Neural progenitor cell (in vitro differentiated cells): ENCODE measurements around the gene RGS12. TPM values are rescaled to one million over a fixed set of nuclear protein-coding genes. Genes with fewer than 3 reads are reported as not detected.

Experiments used
- DNase-seq: peaks from one replicate; pipeline ENCODE4 v3.0.0-alpha.2; 2016; ENCODE audit warnings: low spot score
- H2AFZ ChIP-seq: fragments of 200-600 bp; sonication (generic); replicated peaks from 2 replicates; pipeline ENCODE4 v1.6.1; 2016; ENCODE audit warnings: antibody characterized with exemption
- H3F3A ChIP-seq: fragments of 200-600 bp; sonication (generic); 2 replicates; pipeline ENCODE4 v1.6.1; 2016; ENCODE audit warnings: antibody characterized with exemption, low read depth
- H3K27ac ChIP-seq: fragments of 200-600 bp; sonication (generic); 2 replicates; pipeline ENCODE4 v1.5.1; 2016; ENCODE audit warnings: mild to moderate bottlenecking
- H3K27me3 ChIP-seq: fragments of 200-600 bp; sonication (generic); 2 replicates; pipeline ENCODE4 v1.6.1; 2016; ENCODE audit warnings: mild to moderate bottlenecking, moderate library complexity
- H3K36me3 ChIP-seq: fragments of 200-600 bp; sonication (generic); 2 replicates; pipeline ENCODE4 v1.5.1; 2016
- H3K4me1 ChIP-seq: fragments of 200-600 bp; sonication (generic); 2 replicates; pipeline ENCODE4 v1.6.1; 2016; ENCODE audit warnings: mixed run types
- H3K4me2 ChIP-seq: fragments of 200-600 bp; sonication (generic); 2 replicates; pipeline ENCODE4 v1.6.1; 2016
- H3K4me3 ChIP-seq: fragments of 200-600 bp; sonication (generic); 2 replicates; pipeline ENCODE4 v1.5.1; 2016
- H3K79me2 ChIP-seq: fragments of 200-600 bp; sonication (generic); 2 replicates; pipeline ENCODE4 v1.6.1; 2016; ENCODE audit warnings: low read depth
- H3K9ac ChIP-seq: fragments of 200-600 bp; sonication (generic); 2 replicates; pipeline ENCODE4 v1.6.1; 2016
- H3K9me3 ChIP-seq: fragments of 200-600 bp; sonication (generic); 2 replicates; pipeline ENCODE4 v1.5.1; 2016; ENCODE audit warnings: low read depth
- H4K20me1 ChIP-seq: fragments of 200-600 bp; sonication (generic); 2 replicates; pipeline ENCODE4 v1.6.1; 2016; ENCODE audit warnings: low read depth
- H3K27ac Mint-ChIP-seq: 3 replicates; pipeline ENCODE4 v1.8.0; 2021; ENCODE audit warnings: mixed read lengths
- H3K27me3 Mint-ChIP-seq: 2 replicates; pipeline ENCODE4 v1.8.0; 2022; ENCODE audit warnings: low read depth, mild to moderate bottlenecking, inconsistent platforms, moderate library complexity, mixed read lengths; ENCODE audit not compliant: insufficient read depth
- H3K36me3 Mint-ChIP-seq: 3 replicates; pipeline ENCODE4 v1.8.0; 2021; ENCODE audit warnings: mixed read lengths
- H3K4me1 Mint-ChIP-seq: 3 replicates; pipeline ENCODE4 v1.8.0; 2021; ENCODE audit warnings: mixed read lengths
- H3K4me3 Mint-ChIP-seq: 3 replicates; pipeline ENCODE4 v1.8.0; 2021; ENCODE audit warnings: mild to moderate bottlenecking, moderate library complexity, mixed read lengths
- H3K9me3 Mint-ChIP-seq: 3 replicates; pipeline ENCODE4 v1.8.0; 2020; ENCODE audit warnings: mixed read lengths
- EZH2 ChIP-seq: fragments of 200-600 bp; sonication (generic); IDR thresholded peaks from 2 replicates; pipeline ENCODE4 v1.6.1; 2017; ENCODE audit warnings: antibody characterized with exemption, mild to moderate bottlenecking, moderate library complexity
- EZH2phosphoT487 ChIP-seq: fragments of 200-600 bp; sonication (generic); IDR thresholded peaks from 2 replicates; pipeline ENCODE4 v1.6.1; 2017; ENCODE audit warnings: antibody characterized with exemption
- total RNA-seq: library from RNA; depleted of rRNA; stranded (reverse); fragments of >200 nt; gene quantifications from 2 replicates; pipeline ENCODE4 v1.2.3, GENCODE V29; 2015; ENCODE audit warnings: low replicate concordance
- TF ChIP-seq, protein P1 (sequence below): fragments of 200-600 bp; sonication (generic); IDR thresholded peaks from 2 replicates; pipeline ENCODE4 v1.5.1; 2017; ENCODE audit warnings: antibody characterized with exemption, mild to moderate bottlenecking

The RGS12 gene
- total RNA-seq, 1 donor from 2014 or later = 36.6 TPM

DNA sequence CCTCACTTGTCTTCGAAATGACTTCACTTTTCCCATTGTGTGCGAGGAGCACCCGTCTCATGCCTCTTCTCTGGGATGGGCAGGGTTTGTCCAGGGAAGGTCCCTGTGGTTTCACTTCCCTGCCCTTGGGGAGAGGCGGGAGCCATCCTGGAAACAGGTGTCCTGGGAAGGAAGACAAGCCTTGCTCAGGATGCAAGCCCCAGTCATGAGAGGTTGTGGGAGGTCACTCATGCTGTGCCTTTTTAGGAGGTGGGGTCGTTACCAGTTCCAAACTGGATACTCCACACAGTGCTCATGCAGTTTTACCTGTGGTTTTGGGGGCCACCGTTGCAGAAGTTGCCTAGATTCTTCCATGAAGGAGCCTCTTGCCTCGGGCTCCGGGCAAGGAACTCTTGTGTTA lies 3.8 kb downstream of the RGS12 start:
- TF ChIP-seq EZH2phosphoT487 (no peak), EZH2 (no peak)
- TF ChIP-seq, protein P1, sequence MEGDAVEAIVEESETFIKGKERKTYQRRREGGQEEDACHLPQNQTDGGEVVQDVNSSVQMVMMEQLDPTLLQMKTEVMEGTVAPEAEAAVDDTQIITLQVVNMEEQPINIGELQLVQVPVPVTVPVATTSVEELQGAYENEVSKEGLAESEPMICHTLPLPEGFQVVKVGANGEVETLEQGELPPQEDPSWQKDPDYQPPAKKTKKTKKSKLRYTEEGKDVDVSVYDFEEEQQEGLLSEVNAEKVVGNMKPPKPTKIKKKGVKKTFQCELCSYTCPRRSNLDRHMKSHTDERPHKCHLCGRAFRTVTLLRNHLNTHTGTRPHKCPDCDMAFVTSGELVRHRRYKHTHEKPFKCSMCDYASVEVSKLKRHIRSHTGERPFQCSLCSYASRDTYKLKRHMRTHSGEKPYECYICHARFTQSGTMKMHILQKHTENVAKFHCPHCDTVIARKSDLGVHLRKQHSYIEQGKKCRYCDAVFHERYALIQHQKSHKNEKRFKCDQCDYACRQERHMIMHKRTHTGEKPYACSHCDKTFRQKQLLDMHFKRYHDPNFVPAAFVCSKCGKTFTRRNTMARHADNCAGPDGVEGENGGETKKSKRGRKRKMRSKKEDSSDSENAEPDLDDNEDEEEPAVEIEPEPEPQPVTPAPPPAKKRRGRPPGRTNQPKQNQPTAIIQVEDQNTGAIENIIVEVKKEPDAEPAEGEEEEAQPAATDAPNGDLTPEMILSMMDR = no peak
- H3K27ac ChIP-seq = peak overlapping the region; percentile 63
- peaks cover 52% of the 10 kb centered on the region for H3K4me1 Mint-ChIP-seq
- peaks cover 26% of the 10 kb centered on the region for H3K36me3 Mint-ChIP-seq
- H3K9me3 Mint-ChIP-seq = peaks cover 24% of the 10 kb centered on the region
- peak overlapping the region; percentile 17 for H3K4me3 Mint-ChIP-seq
- no peak overlapping the region for H2AFZ ChIP-seq
- H3K4me1 ChIP-seq = peaks cover 56% of the 10 kb centered on the region
- DNase-seq = no peak
- no peak overlapping the region for H3K9ac ChIP-seq
- H3K4me3 ChIP-seq = no peak overlapping the region
- no peaks in the 10 kb centered on the region for H3K27me3 ChIP-seq
- no peaks in the 10 kb centered on the region for H3K36me3 ChIP-seq
- H3K79me2 ChIP-seq = peaks cover 84% of the 10 kb centered on the region
- H3K27me3 Mint-ChIP-seq = peaks cover 3% of the 10 kb centered on the region
- peaks cover 35% of the 10 kb centered on the region for H3F3A ChIP-seq
- peaks cover 56% of the 10 kb centered on the region for H4K20me1 ChIP-seq
- no peaks in the 10 kb centered on the region for H3K9me3 ChIP-seq
- H3K4me2 ChIP-seq = peak overlapping the region; percentile 26
- H3K27ac Mint-ChIP-seq = no peak overlapping the region

DNA sequence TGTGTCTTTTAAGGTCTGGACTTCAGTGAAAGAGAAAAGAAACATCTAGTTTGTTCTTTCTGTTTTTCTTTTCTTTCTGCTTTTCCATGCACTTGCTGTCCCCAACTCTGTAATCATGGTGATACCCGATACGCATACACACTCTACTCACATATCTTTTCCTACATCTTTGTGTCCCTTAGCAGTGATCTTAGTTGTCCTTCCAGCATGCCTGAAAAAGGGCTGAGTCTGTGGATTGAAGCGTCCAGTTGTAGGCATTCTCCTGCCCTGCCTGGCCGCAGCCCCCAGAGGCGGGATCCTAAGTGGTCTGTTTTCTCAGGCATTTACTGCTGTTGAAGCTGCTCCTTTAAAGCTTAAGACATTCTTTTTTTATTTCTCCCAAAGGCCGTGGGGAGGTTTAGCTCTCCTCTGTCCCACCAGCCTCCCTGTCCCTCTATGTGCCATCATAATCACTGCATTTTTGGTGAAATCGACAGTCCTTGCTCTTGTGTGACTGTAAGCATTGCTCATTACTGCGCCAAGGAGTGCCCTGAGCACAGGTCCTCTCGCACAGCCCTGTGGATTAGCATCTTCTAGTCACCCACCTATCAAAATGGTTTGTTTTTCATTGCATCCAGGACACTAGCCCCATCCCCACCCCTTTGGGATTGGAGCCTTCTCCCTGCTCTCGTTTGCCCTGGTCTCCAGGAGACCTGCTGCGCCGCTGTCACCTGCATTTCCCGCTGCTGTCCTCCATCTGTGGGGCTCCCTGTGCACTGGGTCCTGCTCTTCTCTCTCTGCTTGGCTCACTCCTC lies 4.4 kb downstream of the RGS12 start:
- Mint-ChIP-seq H3K27ac (no peak overlapping the region), H3K4me3 (no peak overlapping the region), H3K27me3 (no peaks in the 10 kb centered on the region), H3K36me3 (peaks cover 26% of the 10 kb centered on the region), H3K9me3 (peaks cover 24% of the 10 kb centered on the region), H3K4me1 (peaks cover 56% of the 10 kb centered on the region)
- H3K9ac ChIP-seq = no peak overlapping the region
- H3K27me3 ChIP-seq = no peaks in the 10 kb centered on the region
- no peak for DNase-seq
- no peak overlapping the region for H3K4me3 ChIP-seq
- H3K9me3 ChIP-seq = no peaks in the 10 kb centered on the region
- H3K4me1 ChIP-seq = peaks cover 55% of the 10 kb centered on the region
- peak overlapping the region; percentile 63 for H3K27ac ChIP-seq
- H3K36me3 ChIP-seq = no peaks in the 10 kb centered on the region
- H3F3A ChIP-seq = peaks cover 29% of the 10 kb centered on the region
- TF ChIP-seq EZH2 = no peak
- TF ChIP-seq, protein P1 = no peak
- no peak for TF ChIP-seq EZH2phosphoT487
- no peak overlapping the region for H2AFZ ChIP-seq
- peaks cover 88% of the 10 kb centered on the region for H3K79me2 ChIP-seq
- H3K4me2 ChIP-seq = peak overlapping the region; percentile 46
- H4K20me1 ChIP-seq = peaks cover 62% of the 10 kb centered on the region

DNA sequence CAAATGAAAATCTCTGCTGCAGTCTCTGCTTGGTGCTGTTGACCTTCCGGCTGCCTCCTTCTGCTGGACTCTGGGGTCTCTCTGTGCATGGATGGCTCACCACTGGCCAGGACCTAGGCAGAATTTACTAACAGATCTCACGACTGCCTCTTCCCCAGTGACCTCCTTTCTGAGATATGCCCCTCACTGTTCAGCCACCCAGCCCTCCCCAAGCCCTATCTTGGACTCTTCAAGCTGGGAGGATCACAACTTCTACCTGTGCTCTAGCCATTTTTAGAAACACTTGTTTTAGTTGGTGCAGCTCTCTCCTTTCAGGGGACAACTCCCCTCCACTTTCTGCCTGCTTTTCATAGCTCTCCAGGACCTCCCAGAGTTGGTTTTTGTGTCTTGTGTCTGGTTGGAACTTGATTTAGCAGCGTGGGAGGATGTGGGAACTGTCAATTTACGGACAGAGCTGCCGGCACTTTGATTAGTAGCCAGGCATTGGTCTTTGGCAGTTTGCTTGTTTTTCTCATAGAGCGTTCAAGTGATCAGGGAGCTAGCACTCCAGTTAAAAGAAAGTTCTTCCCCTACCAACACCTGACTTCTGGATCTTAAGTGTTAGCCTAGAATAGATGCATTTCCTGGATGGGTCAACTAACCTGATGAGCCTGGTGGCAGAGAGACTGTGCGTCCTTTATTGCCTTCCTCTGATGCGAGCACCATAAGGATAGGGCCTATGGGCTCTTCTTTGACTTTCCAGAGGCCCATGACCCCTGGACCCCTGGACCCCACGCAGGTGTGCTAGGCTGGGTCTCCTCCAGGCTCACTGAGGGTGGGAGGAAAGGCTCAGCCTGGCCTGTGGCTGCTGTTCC lies 6.5 kb downstream of the RGS12 start:
- no peak overlapping the region for H3K4me3 ChIP-seq
- no peak overlapping the region for H3K9ac ChIP-seq
- H4K20me1 ChIP-seq = peaks cover 83% of the 10 kb centered on the region
- peaks cover 67% of the 10 kb centered on the region for H3K4me1 Mint-ChIP-seq
- H3K4me2 ChIP-seq = peak overlapping the region; percentile 11
- peaks cover 22% of the 10 kb centered on the region for H3K36me3 Mint-ChIP-seq
- no peak overlapping the region for H3K27ac ChIP-seq
- H3K36me3 ChIP-seq = no peaks in the 10 kb centered on the region
- DNase-seq = no peak
- no peaks in the 10 kb centered on the region for H3K27me3 ChIP-seq
- H3K27me3 Mint-ChIP-seq = no peaks in the 10 kb centered on the region
- H3K27ac Mint-ChIP-seq = peak overlapping the region; percentile 70
- peaks cover 64% of the 10 kb centered on the region for H3K4me1 ChIP-seq
- no peak overlapping the region for H2AFZ ChIP-seq
- H3F3A ChIP-seq = peaks cover 31% of the 10 kb centered on the region
- H3K9me3 ChIP-seq = no peaks in the 10 kb centered on the region
- peaks cover 92% of the 10 kb centered on the region for H3K79me2 ChIP-seq
- TF ChIP-seq, protein P1 = no peak
- TF ChIP-seq EZH2phosphoT487 (no peak), EZH2 (no peak)
- H3K4me3 Mint-ChIP-seq = no peak overlapping the region
- H3K9me3 Mint-ChIP-seq = peaks cover 22% of the 10 kb centered on the region
